IPS-20b (cell line): ENCODE results near the gene RIPOR2.

Source experiments
- H3K27ac ChIP-seq: one replicate; pipeline ENCODE4 v1.5.1; 2013; ENCODE audit warnings: low read length
- H3K27me3 ChIP-seq: 2 replicates; pipeline ENCODE4 v1.6.1; 2013; ENCODE audit warnings: mild to moderate bottlenecking, low read length, inconsistent platforms; ENCODE audit not compliant: insufficient read depth
- H3K36me3 ChIP-seq: 2 replicates; pipeline ENCODE4 v1.6.1; 2013; ENCODE audit warnings: low read depth, mild to moderate bottlenecking, inconsistent platforms, low read length, moderate library complexity; ENCODE audit not compliant: insufficient read depth
- H3K4me1 ChIP-seq: 2 replicates; pipeline ENCODE4 v1.6.1; 2013; ENCODE audit warnings: mild to moderate bottlenecking, control low read depth, inconsistent platforms, low read length, moderate library complexity; ENCODE audit not compliant: insufficient read depth
- H3K4me3 ChIP-seq: 2 replicates; pipeline ENCODE4 v1.5.1; 2013; ENCODE audit warnings: mild to moderate bottlenecking, low read length, inconsistent platforms
- H3K9ac ChIP-seq: 2 replicates; pipeline ENCODE4 v1.6.1; 2013; ENCODE audit warnings: low read depth, mild to moderate bottlenecking, inconsistent platforms, low read length, moderate library complexity
- H3K9me3 ChIP-seq: 2 replicates; pipeline ENCODE4 v1.6.1; 2013; ENCODE audit warnings: mild to moderate bottlenecking, low read depth, low read length, inconsistent platforms; ENCODE audit not compliant: insufficient read depth

The RIPOR2 gene

DNA sequence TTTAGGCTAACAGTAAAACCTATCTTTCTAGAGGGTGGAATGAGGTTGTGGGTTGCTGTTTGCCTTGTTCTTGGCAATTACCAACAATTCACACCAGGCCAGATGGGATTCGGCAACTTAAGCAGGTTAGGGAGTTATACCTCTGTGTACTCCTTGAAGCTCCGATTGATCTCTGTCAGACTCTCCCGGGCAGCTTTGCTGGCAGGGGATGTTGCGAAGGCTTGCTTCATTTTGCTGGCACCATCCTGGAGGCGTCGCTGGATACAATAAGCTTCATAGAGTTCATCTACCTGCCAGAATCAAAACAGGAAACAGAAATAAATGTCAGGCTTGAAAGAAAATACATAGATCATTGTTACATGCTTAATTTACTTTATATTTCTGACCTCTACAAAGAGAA, 70.6 kb downstream of the RIPOR2 start:
- Histone ChIP-seq H3K27ac (no peak overlapping the region), H3K4me1 (no peaks in the 10 kb centered on the region)

DNA sequence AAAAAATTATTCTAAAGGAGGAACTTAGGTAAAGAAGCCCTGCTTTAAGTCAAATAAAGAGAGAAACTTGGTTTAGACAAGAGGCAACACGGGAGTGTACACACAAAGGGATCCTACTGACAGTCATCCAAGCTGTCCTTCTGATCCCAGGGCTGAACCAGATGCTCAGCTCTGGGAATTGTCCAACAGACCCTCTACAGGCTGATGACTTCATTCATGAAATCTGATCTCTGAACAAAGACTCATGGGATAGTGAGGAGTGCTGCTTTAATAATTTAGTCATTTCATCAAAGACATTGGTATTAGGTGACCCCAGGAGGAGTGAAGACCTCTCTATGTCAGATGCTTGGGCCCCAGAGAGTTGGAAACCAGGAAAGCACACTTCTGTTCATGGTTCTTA, 71.4 kb downstream of the RIPOR2 start:
- Histone ChIP-seq H3K4me1 (no peaks in the 10 kb centered on the region; the same call in 1 of the 2 replicates), H3K9ac (no peak overlapping the region), H3K27ac (no peak overlapping the region), H3K4me3 (no peak overlapping the region), H3K36me3 (peaks cover 55% of the 10 kb centered on the region; the same call in 1 of the 2 replicates), H3K9me3 (no peaks in the 10 kb centered on the region), H3K27me3 (no peaks in the 10 kb centered on the region)

More for the DNA sequence above, 70.6 kb downstream of the RIPOR2 start:
- H3K4me3 ChIP-seq = no peak overlapping the region
- peaks cover 47% of the 10 kb centered on the region; the same call in 1 of the 2 replicates for H3K36me3 ChIP-seq
- no peaks in the 10 kb centered on the region for H3K9me3 ChIP-seq
- no peaks in the 10 kb centered on the region for H3K27me3 ChIP-seq
- no peak overlapping the region for H3K9ac ChIP-seq

DNA sequence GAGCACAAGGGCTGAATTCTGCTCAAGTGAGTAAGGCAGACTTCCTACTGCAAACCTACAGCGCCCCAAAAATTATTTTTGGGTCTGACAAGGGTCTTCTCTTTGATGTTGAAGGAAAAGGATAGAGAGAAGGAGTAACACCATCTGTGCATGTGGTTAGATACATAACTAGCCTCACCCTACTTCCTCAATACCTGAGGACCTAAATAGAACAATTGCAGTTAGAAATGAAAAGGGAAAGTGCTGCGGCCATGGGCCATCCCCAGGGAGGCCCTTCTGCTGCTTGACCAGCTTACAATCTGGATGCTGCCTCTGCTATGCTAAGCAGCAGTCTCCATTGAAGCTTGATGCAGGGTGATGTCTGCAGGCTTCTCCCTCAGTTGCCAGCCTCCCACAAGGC, 73.8 kb downstream of the RIPOR2 start:
- H3K9ac ChIP-seq = no peak overlapping the region
- H3K36me3 ChIP-seq = peaks cover 57% of the 10 kb centered on the region; the same call in 1 of the 2 replicates
- no peaks in the 10 kb centered on the region for H3K9me3 ChIP-seq
- no peak overlapping the region for H3K4me3 ChIP-seq
- H3K27ac ChIP-seq = no peak overlapping the region
- H3K4me1 ChIP-seq = no peaks in the 10 kb centered on the region; the same call in 1 of the 2 replicates
- no peaks in the 10 kb centered on the region for H3K27me3 ChIP-seq

DNA sequence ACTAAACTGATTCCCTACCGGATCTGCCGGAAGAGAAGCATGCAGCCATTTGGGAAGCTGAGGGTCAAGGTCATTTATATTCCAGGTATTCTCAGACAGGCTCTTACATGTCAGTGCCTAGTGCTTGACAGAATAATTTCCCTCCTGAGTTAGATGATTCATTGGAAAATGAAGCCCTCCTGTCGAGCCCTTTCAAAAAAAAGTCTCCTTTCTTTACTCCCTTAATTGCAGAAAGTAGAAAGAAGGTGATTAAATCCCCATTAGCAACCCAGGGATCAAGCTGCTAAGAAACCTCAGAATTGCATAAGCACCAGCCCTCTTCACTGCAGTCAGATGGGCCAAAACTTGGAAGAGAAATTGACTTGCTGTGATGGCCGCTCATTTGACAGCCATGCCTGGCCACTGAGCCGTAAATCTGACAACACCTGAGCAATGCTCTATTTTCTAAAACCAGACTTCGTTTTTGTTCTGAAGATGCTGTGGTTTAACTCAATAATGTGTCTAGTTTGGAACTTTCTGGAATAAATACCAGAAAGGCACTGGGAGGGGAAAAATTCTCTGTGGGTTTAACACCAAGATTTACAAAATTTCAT, 76.1 kb downstream of the RIPOR2 start:
- Histone ChIP-seq H3K4me3 (no peak overlapping the region), H3K9me3 (no peaks in the 10 kb centered on the region), H3K4me1 (no peaks in the 10 kb centered on the region; the same call in 1 of the 2 replicates), H3K27ac (no peak overlapping the region), H3K36me3 (peaks cover 50% of the 10 kb centered on the region; the same call in 1 of the 2 replicates), H3K9ac (no peak overlapping the region), H3K27me3 (no peaks in the 10 kb centered on the region)

DNA sequence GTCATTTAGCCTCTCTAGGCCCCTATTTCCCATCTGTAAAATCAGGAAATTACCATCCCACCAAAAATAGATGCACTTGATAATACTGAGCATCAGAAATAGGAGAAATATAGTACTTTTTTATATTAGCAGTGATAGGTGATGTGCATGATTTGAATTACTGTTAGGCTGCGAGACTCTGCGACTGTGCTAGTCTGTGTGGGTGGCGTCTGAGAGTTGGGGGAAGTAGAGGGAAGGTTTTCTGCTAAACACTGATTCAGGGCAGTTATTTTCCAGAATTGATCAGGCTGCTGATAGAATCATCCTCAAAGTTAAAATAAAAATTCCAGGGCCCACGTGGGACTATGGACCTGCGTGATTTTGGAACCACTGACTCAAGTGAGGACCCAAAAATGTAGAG, 76.6 kb downstream of the RIPOR2 start:
- H3K4me1 ChIP-seq = no peaks in the 10 kb centered on the region; the same call in 1 of the 2 replicates
- no peak overlapping the region for H3K27ac ChIP-seq
- no peaks in the 10 kb centered on the region for H3K9me3 ChIP-seq
- no peak overlapping the region for H3K4me3 ChIP-seq
- no peak overlapping the region for H3K9ac ChIP-seq
- peaks cover 45% of the 10 kb centered on the region; the same call in 1 of the 2 replicates for H3K36me3 ChIP-seq
- H3K27me3 ChIP-seq = no peaks in the 10 kb centered on the region

DNA sequence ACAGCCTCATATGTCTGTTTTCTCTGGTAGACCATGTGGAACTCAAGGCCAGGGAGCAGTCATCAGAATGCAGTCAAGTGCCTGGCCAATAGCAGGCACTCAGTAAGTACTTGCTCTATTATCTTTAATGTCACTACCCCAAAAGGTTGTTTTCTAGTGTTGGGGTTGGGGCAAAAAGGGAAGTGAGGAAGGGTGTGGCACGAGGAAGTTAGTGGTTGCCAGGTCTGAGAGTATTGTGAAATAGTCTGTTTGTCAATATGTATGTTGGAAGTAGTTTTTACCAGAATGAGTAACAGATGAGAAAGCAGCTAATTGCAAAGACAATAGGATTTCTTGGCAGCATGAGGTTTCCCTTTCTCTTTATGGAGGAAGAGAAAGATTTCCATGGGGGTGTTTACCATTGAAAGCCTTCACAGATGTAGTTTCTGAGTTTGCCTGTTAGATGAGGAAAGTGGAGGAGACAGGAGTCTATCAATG, 77.5 kb downstream of the RIPOR2 start:
- Histone ChIP-seq H3K4me3 (no peak overlapping the region), H3K27me3 (no peaks in the 10 kb centered on the region), H3K27ac (no peak overlapping the region), H3K4me1 (no peaks in the 10 kb centered on the region; the same call in 1 of the 2 replicates), H3K9ac (no peak overlapping the region), H3K9me3 (no peaks in the 10 kb centered on the region), H3K36me3 (peaks cover 44% of the 10 kb centered on the region; the same call in 1 of the 2 replicates)

DNA sequence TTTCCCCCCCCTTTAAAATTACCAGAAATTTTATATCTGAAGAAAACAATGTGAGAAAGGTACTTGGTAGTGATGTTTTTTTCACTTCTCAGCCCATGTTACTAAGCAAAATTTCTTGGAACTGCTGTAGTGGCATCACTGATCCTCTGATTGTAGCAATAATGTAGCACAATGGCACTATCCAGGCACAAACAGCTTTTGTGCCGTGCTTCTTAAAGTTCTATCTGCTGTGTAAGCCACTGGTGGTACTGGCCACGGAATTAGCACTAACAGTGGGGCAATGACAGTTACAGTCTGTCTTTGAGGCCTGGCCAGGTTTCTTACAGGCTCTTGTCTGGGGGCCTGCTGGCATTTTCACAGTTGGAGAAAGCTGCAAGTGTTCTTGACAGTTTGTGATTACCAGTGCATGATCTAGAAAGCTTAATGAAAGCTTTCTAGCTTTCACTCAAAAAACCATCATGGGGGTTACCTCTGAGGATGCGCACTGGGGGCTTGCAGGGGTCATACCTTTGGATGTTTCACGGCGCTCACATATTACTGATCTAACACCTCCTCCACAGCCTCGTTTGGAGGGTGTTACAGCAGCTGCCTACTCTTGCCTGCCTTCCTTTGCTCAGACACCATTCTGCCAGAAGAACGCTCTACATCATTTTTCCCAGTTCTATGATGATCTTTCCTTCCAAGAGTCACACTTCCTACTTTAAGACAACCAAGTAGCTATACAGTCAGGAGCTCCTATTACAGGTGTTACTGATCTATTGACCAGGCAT, 78.7 kb downstream of the RIPOR2 start:
- Histone ChIP-seq H3K27ac (no peak overlapping the region), H3K4me3 (no peak overlapping the region), H3K36me3 (peaks cover 41% of the 10 kb centered on the region; the same call in 1 of the 2 replicates), H3K9me3 (no peaks in the 10 kb centered on the region), H3K9ac (no peak overlapping the region), H3K4me1 (no peaks in the 10 kb centered on the region; the same call in 1 of the 2 replicates), H3K27me3 (no peaks in the 10 kb centered on the region)

DNA sequence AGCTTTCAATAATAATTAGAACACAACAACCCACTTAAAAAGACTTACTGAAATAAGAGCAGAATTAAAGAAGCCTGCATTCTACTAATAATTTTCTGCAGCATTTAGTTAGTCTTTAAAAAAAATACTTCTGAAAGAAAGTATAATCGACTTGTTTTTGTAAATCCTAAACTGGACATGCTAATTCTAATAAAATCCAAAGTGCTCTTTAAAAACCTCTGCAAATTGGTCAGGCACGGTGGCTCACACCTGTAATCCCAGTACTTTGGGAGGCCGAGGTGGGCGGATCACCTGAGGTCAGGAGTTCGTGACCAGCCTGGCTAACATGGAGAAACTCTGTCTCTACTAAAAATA, 79.5 kb downstream of the RIPOR2 start:
- Histone ChIP-seq H3K9ac (no peak overlapping the region), H3K27me3 (no peaks in the 10 kb centered on the region), H3K4me3 (no peak overlapping the region), H3K36me3 (peaks cover 34% of the 10 kb centered on the region; the same call in 1 of the 2 replicates), H3K4me1 (no peaks in the 10 kb centered on the region; the same call in 1 of the 2 replicates), H3K27ac (no peak overlapping the region), H3K9me3 (no peaks in the 10 kb centered on the region)

DNA sequence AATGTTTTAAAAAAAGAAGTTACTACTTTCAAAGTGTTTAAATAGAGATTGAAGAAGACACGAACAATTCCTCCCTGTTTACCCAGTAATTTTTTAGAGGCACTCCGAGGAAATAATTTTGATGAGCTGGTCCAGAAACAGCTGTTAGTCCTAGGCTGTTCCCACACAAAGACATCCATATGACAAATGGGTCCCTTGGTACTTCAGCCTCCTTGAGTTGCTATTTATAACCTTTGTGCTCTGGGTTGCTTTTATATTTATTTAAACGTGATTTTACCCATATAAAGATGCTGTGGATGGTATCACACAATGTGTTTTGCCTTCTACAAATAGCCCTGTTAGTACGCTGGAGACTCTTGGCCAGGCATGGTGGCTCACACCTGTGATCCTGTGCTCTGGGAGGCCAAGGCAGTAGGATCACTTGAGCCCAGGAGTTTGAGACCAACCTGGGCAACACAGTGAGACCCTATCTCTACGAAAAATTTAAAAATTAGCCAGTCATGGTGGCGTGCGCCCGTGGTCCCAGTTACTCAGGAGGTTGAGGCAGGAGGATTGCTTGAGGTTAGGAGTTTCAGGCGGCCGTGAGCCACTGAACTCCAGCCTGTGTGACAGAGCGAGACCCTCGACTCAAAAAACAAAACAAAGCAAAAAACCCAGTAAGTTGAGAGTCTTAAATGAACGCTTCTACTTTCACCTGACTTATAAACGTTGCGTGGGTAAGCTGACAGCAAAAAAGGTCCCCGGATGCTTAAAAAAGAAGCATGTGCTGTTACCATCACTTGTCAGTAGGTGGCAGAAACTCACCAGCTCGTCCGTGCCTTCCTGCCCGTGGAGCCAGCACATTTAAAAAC, 80.1 kb downstream of the RIPOR2 start:
- Histone ChIP-seq H3K36me3 (peaks cover 28% of the 10 kb centered on the region; the same call in 1 of the 2 replicates), H3K9me3 (no peaks in the 10 kb centered on the region), H3K4me3 (no peak overlapping the region), H3K9ac (no peak overlapping the region), H3K27me3 (no peaks in the 10 kb centered on the region), H3K27ac (no peak overlapping the region), H3K4me1 (no peaks in the 10 kb centered on the region; the same call in 1 of the 2 replicates)

DNA sequence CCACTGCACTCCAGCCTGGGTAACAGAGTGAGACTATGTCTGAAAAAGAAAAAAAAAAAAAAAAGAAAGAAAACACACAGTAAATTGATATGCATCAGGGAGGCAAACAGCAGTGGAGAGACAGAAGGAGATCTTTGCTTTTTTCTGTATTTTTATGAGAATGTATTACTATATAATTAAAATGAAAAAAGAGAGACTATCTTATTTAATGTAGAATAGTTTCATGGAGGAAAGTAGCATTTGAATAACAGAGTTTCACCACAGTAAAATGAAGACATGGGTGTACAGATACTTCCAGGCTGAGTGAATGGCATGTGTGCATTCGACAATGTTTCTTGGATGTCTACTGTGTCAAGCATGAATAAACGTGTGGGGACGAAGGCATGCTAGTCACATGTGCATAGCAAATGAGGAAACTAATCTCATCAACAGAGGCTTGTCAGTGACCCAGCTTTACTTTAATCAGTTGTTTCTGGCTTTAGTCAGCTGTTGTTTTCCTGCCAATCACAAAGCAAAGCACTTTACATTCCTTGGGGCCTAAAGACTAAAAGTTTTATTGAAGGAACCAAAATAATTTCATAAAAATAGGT, 81.6 kb downstream of the RIPOR2 start:
- peaks cover 26% of the 10 kb centered on the region; the same call in 1 of the 2 replicates for H3K36me3 ChIP-seq
- no peaks in the 10 kb centered on the region for H3K9me3 ChIP-seq
- no peak overlapping the region for H3K27ac ChIP-seq
- H3K4me3 ChIP-seq = no peak overlapping the region
- no peaks in the 10 kb centered on the region for H3K4me1 ChIP-seq
- no peaks in the 10 kb centered on the region for H3K27me3 ChIP-seq
- no peak overlapping the region for H3K9ac ChIP-seq

DNA sequence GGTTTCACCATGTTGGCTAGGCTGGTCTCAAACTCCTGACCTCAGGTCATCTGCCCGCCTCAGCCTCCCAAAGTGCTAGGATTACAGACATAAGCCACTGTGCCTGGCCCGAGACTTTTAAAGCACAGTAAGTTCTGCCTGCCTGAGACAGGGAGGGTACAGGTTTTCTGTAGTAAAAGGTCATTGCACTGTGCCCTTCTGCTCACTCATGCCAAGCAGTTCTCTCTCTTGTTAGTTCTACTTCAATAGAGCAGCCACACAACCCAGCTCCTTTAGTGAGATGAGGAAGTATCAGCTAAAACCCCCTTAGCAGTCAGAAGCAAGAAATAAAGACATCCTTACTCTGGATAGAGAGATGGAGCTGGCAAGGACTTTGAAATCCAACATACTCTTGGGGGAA, 84.7 kb downstream of the RIPOR2 start:
- Histone ChIP-seq H3K4me1 (no peaks in the 10 kb centered on the region), H3K36me3 (peaks cover 31% of the 10 kb centered on the region; the same call in 1 of the 2 replicates), H3K9ac (no peak overlapping the region), H3K9me3 (no peaks in the 10 kb centered on the region), H3K4me3 (no peak overlapping the region), H3K27me3 (no peaks in the 10 kb centered on the region), H3K27ac (no peak overlapping the region)
